HCT116 (cell line): ENCODE measurements around the gene ALPP.

Source experiments
- CTCF ChIP-seq, 3 experiments: fragments of 200-600 bp in 1 of 3; sonication (generic) in 1 of 3; IDR thresholded peaks in 2 of 3; conservative IDR thresholded peaks in 1 of 3; 2 replicates each; pipeline ENCODE4 v1.5.1; 2012 to 2017; ENCODE audit warnings: low read depth in 2 of 3, low read length in 2 of 3, antibody characterized with exemption in 1 of 3, borderline replicate concordance in 1 of 3, control low read depth in 1 of 3, mild to moderate bottlenecking in 1 of 3, mixed read lengths in 1 of 3, mixed run types in 1 of 3, moderate library complexity in 1 of 3; ENCODE audit not compliant: insufficient read depth in 1 of 3
- EZH2 ChIP-seq: fragments of 200-600 bp; sonication (generic); IDR thresholded peaks from 2 replicates; pipeline ENCODE4 v1.6.1; 2017; ENCODE audit warnings: antibody characterized with exemption, mixed run types
- EZH2phosphoT487 ChIP-seq: fragments of 200-600 bp; IDR thresholded peaks from 2 replicates; pipeline ENCODE4 v1.6.1; 2018; ENCODE audit warnings: antibody characterized with exemption, borderline replicate concordance
- MAX ChIP-seq: IDR thresholded peaks from 2 replicates; pipeline ENCODE4 v1.6.1; 2012
- POLR2A ChIP-seq: IDR thresholded peaks from 2 replicates; pipeline ENCODE4 v1.7.0; 2011; ENCODE audit warnings: borderline replicate concordance; ENCODE audit not compliant: insufficient read depth, insufficient read length; ENCODE audit errors: extremely low read depth
- POLR2AphosphoS5 ChIP-seq: IDR thresholded peaks from 2 replicates; pipeline ENCODE4 v1.6.1; 2011; ENCODE audit warnings: mild to moderate bottlenecking, low read depth, low read length, moderate library complexity
- REST ChIP-seq: IDR thresholded peaks from 2 replicates; pipeline ENCODE4 v1.6.1; 2012; ENCODE audit warnings: low read depth
- ZFX ChIP-seq: fragments of 450-650 bp; IDR thresholded peaks from 2 replicates; pipeline ENCODE4 v1.6.1; 2017

- TF ChIP-seq POLR2A (no peak), EZH2 (no peak), CTCF (IDR thresholded peaks at IDR 0.05 in 2 of 3, conservative IDR thresholded peaks at IDR 0.05 in 1 of 3; ENCODE audit: borderline replicate concordance in 1 of 3, insufficient read depth in 1 of 3, low read depth in 2 of 3, low read length in 2 of 3) (no peak), MAX (no peak), REST (no peak), POLR2AphosphoS5 (no peak), ZFX (no peak), EZH2phosphoT487 (no peak)
Measured at GRCh38 chr2:232377841-232378734, 463 bp upstream of the ALPP start.
